Ovary (tissue), 3 donors: ENCODE results near the gene FA2H.

Experiments used
- EP300 ChIP-seq: sonication (generic); formaldehyde crosslinking; IDR thresholded peaks from one replicate; pipeline ENCODE4 v1.6.1; 2017; ENCODE audit warnings: antibody characterized with exemption
- POLR2A ChIP-seq: fragments of 450-650 bp; IDR thresholded peaks from one replicate; pipeline ENCODE4 v1.6.1; 2017; ENCODE audit warnings: antibody characterized with exemption, mild to moderate bottlenecking, moderate library complexity
- TF ChIP-seq, protein P1 (sequence below), 3 donors: fragments of 450-650 bp in 2 of 3; fragments of 200-600 bp in 1 of 3; IDR thresholded peaks; one replicate each; pipeline versions ENCODE4 v1.5.1 to v1.8.0; 2016 to 2022; ENCODE audit warnings: antibody characterized with exemption in 3 of 3, mild to moderate bottlenecking in 1 of 3
- donor health status: DM: no; HTN: no; CAD: no.

DNA sequence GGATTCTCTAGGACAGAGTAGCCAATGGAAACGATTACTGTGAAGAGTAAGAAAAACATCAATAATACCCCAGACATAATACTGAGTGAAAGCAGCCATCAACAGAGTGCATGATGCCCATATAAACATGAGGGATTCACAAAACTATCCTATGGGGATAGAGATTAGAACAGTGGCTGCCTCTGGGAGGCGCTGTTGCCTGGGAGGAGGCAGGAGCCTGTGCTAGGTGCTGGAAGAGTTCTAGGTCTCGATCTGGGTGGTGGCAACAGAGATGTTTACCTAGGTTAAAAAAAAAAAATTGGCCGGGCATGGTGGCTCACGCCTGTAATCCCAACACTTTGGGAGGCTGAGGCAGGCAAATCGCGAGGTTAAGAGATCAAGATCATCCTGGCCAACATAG is 7.9 kb downstream of the FA2H start:
- TF ChIP-seq POLR2A (no peak), EP300 (no peak)
- TF ChIP-seq, protein P1, sequence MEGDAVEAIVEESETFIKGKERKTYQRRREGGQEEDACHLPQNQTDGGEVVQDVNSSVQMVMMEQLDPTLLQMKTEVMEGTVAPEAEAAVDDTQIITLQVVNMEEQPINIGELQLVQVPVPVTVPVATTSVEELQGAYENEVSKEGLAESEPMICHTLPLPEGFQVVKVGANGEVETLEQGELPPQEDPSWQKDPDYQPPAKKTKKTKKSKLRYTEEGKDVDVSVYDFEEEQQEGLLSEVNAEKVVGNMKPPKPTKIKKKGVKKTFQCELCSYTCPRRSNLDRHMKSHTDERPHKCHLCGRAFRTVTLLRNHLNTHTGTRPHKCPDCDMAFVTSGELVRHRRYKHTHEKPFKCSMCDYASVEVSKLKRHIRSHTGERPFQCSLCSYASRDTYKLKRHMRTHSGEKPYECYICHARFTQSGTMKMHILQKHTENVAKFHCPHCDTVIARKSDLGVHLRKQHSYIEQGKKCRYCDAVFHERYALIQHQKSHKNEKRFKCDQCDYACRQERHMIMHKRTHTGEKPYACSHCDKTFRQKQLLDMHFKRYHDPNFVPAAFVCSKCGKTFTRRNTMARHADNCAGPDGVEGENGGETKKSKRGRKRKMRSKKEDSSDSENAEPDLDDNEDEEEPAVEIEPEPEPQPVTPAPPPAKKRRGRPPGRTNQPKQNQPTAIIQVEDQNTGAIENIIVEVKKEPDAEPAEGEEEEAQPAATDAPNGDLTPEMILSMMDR (IDR thresholded peaks at IDR 0.05): no peak
